Stimulated activated CD8-positive, alpha-beta memory T cell treated with anti-CD3 and anti-CD28 coated beads, Interleukin-2, amount 100 ng/mL, for 1 hour (primary cell): Measurements from ENCODE around the gene OR6V1.
"Not testable (repeated sequence)": the region's sequence is repeated elsewhere in the genome, so short reads cannot be mapped to it uniquely, and the experiment has no call there.

Experiments used
- DNase-seq, 2 donors: peaks; one replicate each; pipeline ENCODE4 v3.0.0-alpha.2; 2020; ENCODE audit warnings: low read depth in 2 of 2

OR6V1 gene

GRCh38 chr7:143042790-143043271, 9.3 kb upstream of the OR6V1 start:
- DNase-seq = no peak

DNA sequence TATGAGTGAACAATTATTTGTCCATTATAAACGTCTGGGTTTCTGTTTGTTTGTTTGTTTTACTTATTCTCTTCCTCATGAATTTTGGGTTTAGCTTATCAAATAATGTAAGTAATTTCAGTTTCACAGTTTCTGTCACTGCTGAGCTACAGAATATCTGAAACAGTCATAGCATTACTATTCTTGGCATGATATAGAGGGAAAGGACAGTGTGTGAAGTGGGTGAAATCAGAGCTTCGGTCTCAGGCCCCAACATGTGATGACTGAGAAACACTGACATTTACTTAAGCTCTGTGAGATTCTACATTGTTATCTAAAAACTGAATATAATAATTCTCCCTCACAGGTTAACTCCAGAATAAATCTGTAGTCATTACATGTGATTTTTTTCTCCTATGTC, 8.8 kb upstream of the OR6V1 start:
- DNase-seq = no peak

GRCh38 chr7:143046426-143046851, 5.7 kb upstream of the OR6V1 start:
- DNase-seq = no peak

DNA sequence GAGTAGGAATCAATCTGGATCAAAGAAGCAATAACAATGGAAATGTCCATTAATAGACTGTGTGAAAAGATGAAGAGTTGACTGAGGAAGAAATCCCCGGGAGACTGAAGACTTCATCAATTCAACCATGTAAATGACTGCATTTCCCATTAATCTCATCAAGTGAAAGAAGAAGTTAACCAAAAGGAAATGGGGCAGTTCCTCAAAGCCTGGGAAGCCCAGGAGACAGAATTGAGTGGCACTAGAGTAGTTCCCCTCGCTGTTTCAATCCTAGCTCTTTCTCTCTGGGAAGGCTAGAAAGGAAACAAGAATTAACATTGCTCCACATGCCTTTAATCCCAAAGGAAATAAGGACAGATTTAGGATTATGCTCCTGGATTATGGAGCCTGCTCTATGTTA, 4.8 kb upstream of the OR6V1 start:
- no peak for DNase-seq

GRCh38 chr7:143048827-143049226, 3.3 kb upstream of the OR6V1 start:
- DNase-seq = no peak

DNA sequence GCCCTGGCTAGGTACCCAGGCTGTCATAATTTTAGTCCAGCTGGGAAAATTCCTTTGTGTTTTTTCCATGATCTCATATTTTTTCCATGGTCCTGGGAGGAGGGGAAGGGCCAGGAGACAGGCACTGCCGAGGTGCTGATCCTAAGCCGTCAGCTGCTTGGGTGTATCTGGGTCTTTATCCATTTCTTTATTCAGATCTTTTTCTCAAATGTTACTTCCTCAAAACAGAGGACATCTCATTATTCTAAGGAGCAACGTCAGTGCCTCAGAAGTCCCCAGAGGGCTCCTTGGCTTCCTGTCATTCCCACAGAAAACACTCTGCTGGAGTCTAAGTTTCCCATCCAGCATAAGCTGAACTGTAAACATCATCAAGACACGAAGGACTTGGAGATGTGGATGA, 2.8 kb upstream of the OR6V1 start:
- DNase-seq = no peak

- no peak for DNase-seq
These were observed 1.2 kb upstream of the OR6V1 start for GRCh38 chr7:143050931-143051330.

- no peak for DNase-seq
These were observed 2.5 kb downstream of the OR6V1 start for GRCh38 chr7:143054621-143055020.

- DNase-seq = no peak
These were observed 3.6 kb downstream of the OR6V1 start for GRCh38 chr7:143055754-143056153.

GRCh38 chr7:143063741-143064140, 11.6 kb downstream of the OR6V1 start:
- DNase-seq = no peak

GRCh38 chr7:143068446-143068845, 16.3 kb downstream of the OR6V1 start:
- no peak for DNase-seq

DNA sequence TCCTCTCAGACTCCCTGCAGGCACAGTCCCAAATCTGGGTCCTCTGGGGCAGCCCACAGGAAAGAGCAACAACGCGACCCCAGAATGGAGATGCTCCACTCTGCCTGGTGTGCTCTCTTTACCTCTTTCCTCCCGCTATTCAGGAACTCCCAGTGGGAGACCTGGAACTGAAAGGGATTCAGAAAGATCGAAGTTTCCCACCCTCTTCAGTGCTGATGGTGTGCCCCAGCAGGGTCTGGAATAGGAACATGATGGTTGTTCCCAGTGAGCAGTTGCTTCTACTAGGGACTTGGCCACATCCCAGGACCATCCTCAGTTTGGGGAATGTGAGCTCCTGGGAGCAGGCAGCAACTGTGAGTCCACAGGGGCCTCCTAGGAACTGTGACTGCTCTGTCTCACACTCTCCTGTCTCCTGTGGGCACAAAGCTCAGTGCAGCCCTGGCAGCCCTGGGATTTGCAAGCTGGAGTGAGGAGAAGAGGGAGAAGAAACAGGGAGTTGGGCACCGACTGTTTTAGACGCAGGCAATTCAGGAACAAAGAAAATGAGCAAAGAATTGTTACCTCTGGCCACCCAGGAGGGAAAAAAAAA, 17.9 kb downstream of the OR6V1 start:
- DNase-seq = no peak

- no peak for DNase-seq
These were observed 21.4 kb downstream of the OR6V1 start for GRCh38 chr7:143073556-143073955.

DNA sequence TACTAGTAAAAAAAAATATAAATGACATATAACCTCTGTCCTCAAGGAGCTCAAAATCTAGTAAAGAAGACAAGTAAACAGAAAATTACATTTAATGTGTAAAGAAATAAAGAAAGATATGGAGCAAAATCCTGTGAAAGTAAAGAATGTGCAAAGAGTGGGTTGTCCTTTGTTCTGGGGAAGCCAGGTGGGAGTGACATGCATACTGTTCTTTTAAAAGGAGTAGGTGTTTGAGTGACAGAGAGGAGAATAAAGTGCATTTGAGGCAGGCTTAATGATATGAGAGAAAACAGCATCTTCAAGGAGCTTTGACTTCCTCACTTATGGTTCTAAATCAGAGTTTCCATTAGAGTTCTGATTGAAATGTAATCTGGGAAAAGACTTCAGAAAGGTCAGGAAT, 22.0 kb downstream of the OR6V1 start:
- no peak for DNase-seq

DNA sequence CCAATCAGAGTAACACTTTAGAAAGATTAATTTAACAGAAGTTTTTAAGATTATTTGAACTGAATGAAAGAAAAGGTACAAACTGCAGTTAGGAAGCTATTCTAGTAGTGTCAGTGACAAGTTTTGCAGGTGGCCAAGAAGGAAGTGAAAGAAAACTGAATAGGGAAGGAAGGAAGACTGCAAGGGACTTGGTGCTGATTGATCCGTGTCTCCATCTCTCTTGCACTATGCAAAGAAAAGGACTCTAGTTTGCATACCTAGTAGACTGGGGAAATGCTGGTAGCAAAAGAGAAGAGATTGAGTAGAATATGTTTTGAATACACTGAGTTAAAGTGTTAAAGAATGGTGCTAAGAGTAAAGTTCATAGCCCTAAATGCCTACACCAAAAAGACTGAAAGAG, 33.0 kb downstream of the OR6V1 start:
- no peak for DNase-seq

GRCh38 chr7:143085610-143086009, 33.5 kb downstream of the OR6V1 start:
- DNase-seq = not testable (repeated sequence)

DNA sequence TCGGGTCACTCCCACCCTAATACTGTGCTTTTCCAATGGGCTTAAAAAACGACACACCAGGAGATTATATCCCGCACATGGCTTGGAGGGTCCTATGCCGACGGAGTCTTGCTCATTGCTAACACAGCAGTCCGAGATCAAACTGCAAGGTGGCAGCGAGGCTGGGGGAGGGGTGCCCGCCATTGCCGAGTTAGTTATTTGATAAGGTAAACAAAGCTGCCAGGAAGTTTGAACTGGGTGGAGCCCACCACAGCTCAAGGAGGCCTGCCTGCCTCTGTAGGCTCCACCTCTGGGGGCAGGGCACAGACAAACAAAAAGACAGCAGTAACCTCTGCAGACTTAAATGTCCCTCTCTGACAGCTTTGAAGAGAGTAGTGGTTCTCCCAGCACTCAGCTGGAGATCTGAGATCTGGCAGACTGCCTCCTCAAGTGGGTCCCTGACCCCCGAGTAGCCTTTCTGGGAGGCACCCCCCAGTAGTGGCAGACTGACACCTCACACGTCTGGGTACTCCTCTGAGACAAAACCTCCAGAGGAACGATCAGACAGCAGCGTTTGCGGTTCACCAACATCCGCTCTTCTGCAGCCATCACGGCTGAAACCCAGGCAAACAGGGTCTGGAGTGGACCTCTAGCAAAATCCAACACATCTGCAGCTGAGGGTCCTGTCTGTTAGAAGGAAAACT, 36.5 kb downstream of the OR6V1 start:
- DNase-seq = not testable (repeated sequence)

DNA sequence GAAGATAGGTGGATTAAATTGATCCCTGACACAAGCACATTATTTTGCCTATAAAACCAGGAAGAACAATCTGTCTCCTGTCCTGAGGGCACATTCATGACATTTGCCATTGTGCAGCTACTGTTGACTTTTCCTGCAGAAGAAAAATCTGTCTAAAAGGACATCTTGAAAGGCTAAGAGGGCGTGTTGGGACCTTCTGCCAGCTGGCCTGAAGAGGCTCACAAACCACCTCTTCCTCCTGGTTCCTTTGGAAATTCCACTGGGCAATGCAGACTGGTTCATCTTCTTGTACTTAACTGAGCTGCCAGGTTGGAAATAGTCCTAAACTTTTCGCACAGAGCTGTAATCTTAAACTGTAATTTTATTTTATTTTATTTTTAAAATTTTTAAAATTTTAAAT, 44.0 kb downstream of the OR6V1 start:
- DNase-seq = no peak

DNA sequence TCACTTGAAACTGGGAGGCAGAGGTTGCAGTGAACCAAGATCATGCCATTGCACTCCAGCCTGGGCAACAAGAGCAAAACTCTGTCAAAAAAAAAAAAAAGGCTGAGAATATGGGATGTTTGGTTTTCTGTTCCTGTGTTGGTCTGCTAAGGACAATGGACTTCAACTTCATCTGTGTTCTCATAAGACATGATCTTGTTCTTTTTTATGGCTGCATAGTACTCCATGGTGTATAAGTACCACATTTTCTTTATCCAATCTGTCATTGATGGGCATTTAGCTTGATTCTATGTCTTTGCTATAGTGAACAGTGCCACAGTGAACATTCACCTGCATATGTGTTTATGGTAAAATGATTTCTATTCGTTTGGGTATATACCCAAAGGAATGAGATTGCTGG, 47.4 kb downstream of the OR6V1 start:
- DNase-seq = not testable (repeated sequence)
